Gastrocnemius medialis (tissue), 4 donors: Measurements from ENCODE around the gene ATF3.

Source experiments
- CTCF ChIP-seq, 5 experiments: fragments of 450-650 bp in 3 of 5; fragments of 200-600 bp in 2 of 5; sonication (generic) in 2 of 5; IDR thresholded peaks in 4 of 5; conservative IDR thresholded peaks in 1 of 5; 1 replicate in 4 of 5; 2 replicates in 1 of 5; pipeline ENCODE4 v1.5.1; 2016 to 2019; ENCODE audit warnings: antibody characterized with exemption in 5 of 5, mild to moderate bottlenecking in 3 of 5, moderate library complexity in 3 of 5
- POLR2A ChIP-seq, 2 donors: fragments of 450-650 bp; IDR thresholded peaks; one replicate each; pipeline ENCODE4 v1.6.1; 2017; ENCODE audit warnings: antibody characterized with exemption in 2 of 2, mild to moderate bottlenecking in 2 of 2, moderate library complexity in 2 of 2

- TF ChIP-seq CTCF (IDR thresholded peaks at IDR 0.05 in 4 of 5, conservative IDR thresholded peaks at IDR 0.05 in 1 of 5), result no peak
- no peak for TF ChIP-seq POLR2A (IDR thresholded peaks at IDR 0.05)
Observed at GRCh38 chr1:212637902-212638301, 29.3 kb downstream of the ATF3 start.
